Aorta (tissue), 5 donors: ENCODE results near the gene TOB1. TPM values are rescaled to one million over a fixed set of nuclear protein-coding genes. Genes with fewer than 3 reads are reported as not detected.

ENCODE experiments used
- ATAC-seq: fragments of 200-7000 bp; cut with Tn5 transposase; one replicate; pipeline ENCODE4 v1.9.1; 2022; ENCODE audit warnings: moderate library complexity; ENCODE audit not compliant: low FRiP score
- DNase-seq, 2 donors: peaks; one replicate each; pipeline ENCODE4 v3.0.0-alpha.2; 2020
- H3K27ac ChIP-seq, 2 donors: one replicate each; pipeline ENCODE4 v1.5.1; 2013; ENCODE audit warnings: low read length in 2 of 2, mild to moderate bottlenecking in 2 of 2, moderate library complexity in 2 of 2, control low read depth in 1 of 2, inconsistent platforms in 1 of 2, low read depth in 1 of 2
- H3K27me3 ChIP-seq, 2 donors: one replicate each; pipeline ENCODE4 v1.6.1; 2013; ENCODE audit warnings: control low read depth in 1 of 2, low read length in 1 of 2, mild to moderate bottlenecking in 1 of 2, moderate library complexity in 1 of 2; ENCODE audit not compliant: insufficient read depth in 2 of 2, control insufficient read depth in 1 of 2
- H3K36me3 ChIP-seq, 2 donors: one replicate each; pipeline ENCODE4 v1.6.1; 2013; ENCODE audit warnings: control low read depth in 1 of 2, low read length in 1 of 2, mild to moderate bottlenecking in 1 of 2; ENCODE audit not compliant: insufficient read depth in 2 of 2, control insufficient read depth in 1 of 2
- H3K4me1 ChIP-seq, 2 donors: one replicate each; pipeline ENCODE4 v1.6.1; 2013; ENCODE audit warnings: low read length in 2 of 2, control low read depth in 1 of 2, mild to moderate bottlenecking in 1 of 2, moderate library complexity in 1 of 2; ENCODE audit not compliant: insufficient read depth in 2 of 2, control insufficient read depth in 1 of 2
- H3K4me3 ChIP-seq, 2 donors: one replicate each; pipeline ENCODE4 v1.5.1; 2013; ENCODE audit warnings: low read length in 2 of 2, control low read depth in 1 of 2, mild to moderate bottlenecking in 1 of 2
- H3K9me3 ChIP-seq: one replicate; pipeline ENCODE4 v1.6.1; 2013; ENCODE audit warnings: mild to moderate bottlenecking, low read length; ENCODE audit not compliant: control insufficient read depth
- WGBS, 2 donors: extraction: QIAGEN DNeasy Blood & Tissue Kit; methylation state at CpG; one replicate each; pipeline ENCODE4 v1.1.7; 2013; 5-methylcytosine and 5-hydroxymethylcytosine counted together
- intact Hi-C, 2 donors: fragments of 100-400 bp; cut with DNase I; formaldehyde crosslinking; loops; one replicate each; pipeline versions ENCODE4 v1.14.2 to v1.15.0; 2022
- polyA plus RNA-seq, 2 donors: library from polyadenylated mRNA; stranded (reverse); fragments of 200-250 nt; gene quantifications; one replicate each; pipeline ENCODE4 v1.2.3, GENCODE V29; 2013
- total RNA-seq, 2 donors: library from RNA; stranded (reverse); fragmentation: NEBNext Ultra II Directional; extraction: Animal tissue kit (Norgen Biotek cat#: 25700); gene quantifications; one replicate each; pipeline ENCODE4 v1.2.1, GENCODE V29; 2021
- donor health status: healthy with polysubstance abuse.
- donor health status: Bipolar disorder and iron deficiency.
- donor health status: DM: no; HTN: no; CAD: no.
- donor health status: DM: no; HTN: no; CAD: no.
- donor health status: DM: yes; HTN: yes; CAD: no.

The TOB1 gene
- total and polyA plus RNA-seq, 4 donors, result 24.0 to 55.2 (median 40.9) TPM

- Histone ChIP-seq H3K27ac (no peak overlapping the region), H3K4me3 (no peak overlapping the region), H3K36me3 (no peaks in the 10 kb centered on the region), H3K9me3 (no peaks in the 10 kb centered on the region), H3K27me3 (no peaks in the 10 kb centered on the region), H3K4me1 (no peaks in the 10 kb centered on the region)
- peak in 1 of 2 donors; percentile 66 for DNase-seq
- intact Hi-C loops, result no loop called here
- 91 to 93% methylated on average over 8 of the region's 8 CpGs for WGBS, 2 donors
- no peak for ATAC-seq
Observed at GRCh38 chr17:50908140-50908859, 42.1 kb upstream of the TOB1 start.

GRCh38 chr17:50906443-50906842, 40.3 kb upstream of the TOB1 start:
- 95 to 97% methylated on average over 4 of the region's 4 CpGs for WGBS, 2 donors
- intact Hi-C loops, result no loop called here

GRCh38 chr17:50905460-50905803, 39.3 kb upstream of the TOB1 start:
- H3K4me1 ChIP-seq, result no peaks in the 10 kb centered on the region
- no peaks in the 10 kb centered on the region for H3K36me3 ChIP-seq
- no peak for ATAC-seq
- H3K27me3 ChIP-seq, result no peaks in the 10 kb centered on the region
- 11 to 16% methylated on average over 1 of the region's 1 CpG for WGBS, 2 donors
- no peak overlapping the region for H3K4me3 ChIP-seq
- DNase-seq, result no peak
- no peaks in the 10 kb centered on the region for H3K9me3 ChIP-seq
- intact Hi-C loops, result no loop called here
- peak overlapping the region; percentile 84 to 87 for H3K27ac ChIP-seq

More at GRCh38 chr17:50906443-50906842, 40.3 kb upstream of the TOB1 start:
- no peak for ATAC-seq
- no peaks in the 10 kb centered on the region for H3K9me3 ChIP-seq
- H3K27ac ChIP-seq, result no peak overlapping the region
- H3K4me1 ChIP-seq, result no peaks in the 10 kb centered on the region
- DNase-seq, result peak in 1 of 2 donors; percentile 32
- no peak overlapping the region for H3K4me3 ChIP-seq
- no peaks in the 10 kb centered on the region for H3K36me3 ChIP-seq
- no peaks in the 10 kb centered on the region for H3K27me3 ChIP-seq

- ATAC-seq, result peak; percentile 84
- Histone ChIP-seq H3K4me3 (no peak overlapping the region), H3K27ac (peak overlapping the region; percentile 84 to 87), H3K4me1 (no peaks in the 10 kb centered on the region), H3K36me3 (no peaks in the 10 kb centered on the region), H3K27me3 (no peaks in the 10 kb centered on the region), H3K9me3 (no peaks in the 10 kb centered on the region)
- DNase-seq, result peak; percentile 79 to 91
- intact Hi-C loops, result loop anchor here in 1 of 2 donors (5.0 kb wide), 1 partner anchor 37 kb away; the partner anchor contains the start of gene TOB1
- WGBS, 2 donors, result 8 to 9% methylated on average over 16 of the region's 16 CpGs
Observed at GRCh38 chr17:50904518-50905459, 38.6 kb upstream of the TOB1 start.

GRCh38 chr17:50903604-50904517, 37.7 kb upstream of the TOB1 start:
- Histone ChIP-seq H3K9me3 (no peaks in the 10 kb centered on the region), H3K4me1 (no peaks in the 10 kb centered on the region), H3K27ac (peak overlapping the region; percentile 84 to 87), H3K27me3 (no peaks in the 10 kb centered on the region), H3K4me3 (no peak overlapping the region), H3K36me3 (no peaks in the 10 kb centered on the region)
- DNase-seq, result no peak
- intact Hi-C loops, result loop anchor here in 1 of 2 donors (5.0 kb wide), 1 partner anchor 37 kb away; the partner anchor contains the start of gene TOB1
- WGBS, 2 donors, result 42 to 43% methylated on average over 10 of the region's 10 CpGs
- no peak for ATAC-seq

- Histone ChIP-seq H3K4me3 (no peak overlapping the region), H3K9me3 (no peaks in the 10 kb centered on the region), H3K4me1 (no peaks in the 10 kb centered on the region), H3K27ac (no peak overlapping the region), H3K27me3 (no peaks in the 10 kb centered on the region), H3K36me3 (no peaks in the 10 kb centered on the region)
- intact Hi-C loops, result loop anchor here in 1 of 2 donors (5.0 kb wide), 1 partner anchor 35 kb away; the partner anchor contains the start of gene TOB1
- DNase-seq (no peak), ATAC-seq (no peak)
- 53 to 58% methylated on average over 9 of the region's 9 CpGs for WGBS, 2 donors
Observed at GRCh38 chr17:50902372-50903353, 36.5 kb upstream of the TOB1 start.

GRCh38 chr17:50900383-50900892, 34.3 kb upstream of the TOB1 start:
- intact Hi-C loops, result loop anchor here in 1 of 2 donors (5.0 kb wide), 1 partner anchor 33 kb away; the partner anchor contains the start of gene TOB1
- Histone ChIP-seq H3K27ac (no peak overlapping the region), H3K4me3 (no peak overlapping the region), H3K9me3 (no peaks in the 10 kb centered on the region), H3K36me3 (no peaks in the 10 kb centered on the region), H3K27me3 (no peaks in the 10 kb centered on the region), H3K4me1 (no peaks in the 10 kb centered on the region)
- DNase-seq, result no peak
- 86 to 92% methylated on average over 7 of the region's 7 CpGs for WGBS, 2 donors
- no peak for ATAC-seq
